Measurements from ENCODE around the gene NAV1. TPM values are rescaled to one million over a fixed set of nuclear protein-coding genes. Genes with fewer than 3 reads are reported as not detected.

NAV1 gene
- total and polyA plus RNA-seq, 2 donors (not counting 3 experiments of a cell fraction or from before 2014, with no cell fraction given) = 19.9 to 138 TPM

GRCh38 chr1:201528631-201529252, 10.2 kb upstream of the NAV1 start:
- H3K36me3 ChIP-seq (ENCODE audit: control insufficient read depth in 2 of 2, extremely low read depth in 1 of 2, insufficient read depth in 2 of 2, low read length in 2 of 2) = no peaks in the 10 kb centered on the region
- H3K9ac ChIP-seq (replicated peaks; ENCODE audit: extremely low read depth, insufficient read depth, low read length) = no peak overlapping the region
- H3K79me2 ChIP-seq (ENCODE audit: control insufficient read depth, insufficient read depth, low read length) = no peaks in the 10 kb centered on the region
- dilution Hi-C loops (cut with MboI; ENCODE audit: extremely low pct_ligation_motif_present, low sequenced_read_pairs) (no loop called here), intact Hi-C loops (cut with micrococcal nuclease) (no loop called here)
- H3K4me1 ChIP-seq (ENCODE audit: control insufficient read depth, extremely low read depth, insufficient read depth, low read length) = no peaks in the 10 kb centered on the region
- H3K4me2 ChIP-seq (ENCODE audit: insufficient read depth, low read length) = no peak overlapping the region
- H3K27ac ChIP-seq (ENCODE audit: insufficient read depth, low read depth, low read length) = no peak overlapping the region
- FAIRE-seq (no peak), DNase-seq (ENCODE audit: low read depth, low spot score) (no peak)
- POLR2A ChIA-PET = no interaction called here
- H3K4me3 ChIP-seq (replicated peaks in 1 of 3; ENCODE audit: insufficient read depth in 1 of 3, low read depth in 1 of 3, low read length in 3 of 3) = no peak overlapping the region
- no TSS peak for BruUV-seq (replicated peaks)
- H4K20me1 ChIP-seq (replicated peaks; ENCODE audit: control insufficient read depth, extremely low read depth, insufficient read depth, low read length) = no peaks in the 10 kb centered on the region
- H2AFZ ChIP-seq (ENCODE audit: low read depth, low read length) = no peak overlapping the region
- CTCF ChIA-PET = interaction anchor here (0.9 to 1.0 kb wide), 2 partner anchors 93 to 266 kb away, joined by 3 to 5 read pairs; no protein-coding TSS in a partner anchor
- no peak for TF ChIP-seq CTCF (IDR thresholded peaks at IDR 0.05; ENCODE audit: extremely low read depth in 1 of 2, insufficient read depth in 1 of 2, low read depth in 1 of 2, low read length in 2 of 2)
- no peaks in the 10 kb centered on the region for H3K9me1 ChIP-seq (replicated peaks; ENCODE audit: control insufficient read depth, extremely low read depth, insufficient read depth, low read length)
- H3K9me3 ChIP-seq (replicated peaks; ENCODE audit: control insufficient read depth, insufficient read depth, low read length) = no peaks in the 10 kb centered on the region
- H3K27me3 ChIP-seq (ENCODE audit: control insufficient read depth in 2 of 2, insufficient read depth in 2 of 2, low read length in 2 of 2) = no peaks in the 10 kb centered on the region

GRCh38 chr1:201530741-201531531, 8.0 kb upstream of the NAV1 start:
- dilution Hi-C loops (cut with MboI; ENCODE audit: extremely low pct_ligation_motif_present, low sequenced_read_pairs) (no loop called here), intact Hi-C loops (cut with micrococcal nuclease) (loop anchor here (1.0 to 10.0 kb wide), 5 partner anchors 7 to 424 kb away; partner anchors contain the start of gene TIMM17A)
- ChIA-PET CTCF (interaction anchor here (0.5 to 6.5 kb wide), 30 partner anchors 9 to 441 kb away, joined by 3 to 70 read pairs (median 6); no protein-coding TSS in a partner anchor), POLR2A (no interaction called here)
- H3K36me3 ChIP-seq (ENCODE audit: control insufficient read depth in 2 of 2, extremely low read depth in 1 of 2, insufficient read depth in 2 of 2, low read length in 2 of 2) = no peaks in the 10 kb centered on the region
- no peaks in the 10 kb centered on the region for H3K9me1 ChIP-seq (replicated peaks; ENCODE audit: control insufficient read depth, extremely low read depth, insufficient read depth, low read length)
- no peak overlapping the region for H2AFZ ChIP-seq (ENCODE audit: low read depth, low read length)
- TF ChIP-seq MAX (IDR thresholded peaks at IDR 0.05; ENCODE audit: insufficient read depth, insufficient read length) (peak; percentile 51), FOS (IDR thresholded peaks at IDR 0.05; ENCODE audit: borderline replicate concordance, insufficient read depth, low read length) (no peak), POLR2AphosphoS5 (IDR thresholded peaks at IDR 0.05; ENCODE audit: insufficient read depth, low read depth, low read length) (no peak), MYC (IDR thresholded peaks at IDR 0.05; ENCODE audit: low read depth, low read length) (peak; percentile 70), CTCF (IDR thresholded peaks at IDR 0.05; ENCODE audit: extremely low read depth in 1 of 2, insufficient read depth in 1 of 2, low read depth in 1 of 2, low read length in 2 of 2) (peak; percentile 87 to 89)
- peaks cover 12% of the 10 kb centered on the region for H3K4me1 ChIP-seq (ENCODE audit: control insufficient read depth, extremely low read depth, insufficient read depth, low read length)
- H3K4me2 ChIP-seq (ENCODE audit: insufficient read depth, low read length) = no peak overlapping the region
- H3K27me3 ChIP-seq (ENCODE audit: control insufficient read depth in 2 of 2, insufficient read depth in 2 of 2, low read length in 2 of 2) = no peaks in the 10 kb centered on the region
- no peak overlapping the region for H3K27ac ChIP-seq (ENCODE audit: insufficient read depth, low read depth, low read length)
- DNase-seq (ENCODE audit: low read depth, low spot score) (peak; percentile 77), FAIRE-seq (peak; percentile 97)
- H4K20me1 ChIP-seq (replicated peaks; ENCODE audit: control insufficient read depth, extremely low read depth, insufficient read depth, low read length) = no peaks in the 10 kb centered on the region
- no TSS peak for BruUV-seq (replicated peaks)
- no peak overlapping the region for H3K9ac ChIP-seq (replicated peaks; ENCODE audit: extremely low read depth, insufficient read depth, low read length)
- H3K79me2 ChIP-seq (ENCODE audit: control insufficient read depth, insufficient read depth, low read length) = no peaks in the 10 kb centered on the region
- H3K9me3 ChIP-seq (replicated peaks; ENCODE audit: control insufficient read depth, insufficient read depth, low read length) = no peaks in the 10 kb centered on the region
- no peak overlapping the region for H3K4me3 ChIP-seq (replicated peaks in 1 of 3; ENCODE audit: insufficient read depth in 1 of 3, low read depth in 1 of 3, low read length in 3 of 3)
